LNCaP clone FGC (cell line): ENCODE results near the gene HYCC2.

Experiments
- DNase-seq: peaks from one replicate; pipeline ENCODE4 v3.0.0-alpha.2; 2011; ENCODE audit warnings: low read depth
- H3K4me3 ChIP-seq: 2 replicates; pipeline ENCODE4 v1.5.1; 2011; ENCODE audit warnings: mild to moderate bottlenecking, low read depth, low read length, control low read depth
- CTCF ChIP-seq: IDR thresholded peaks from 2 replicates; pipeline ENCODE4 v1.5.1; 2012; ENCODE audit warnings: mild to moderate bottlenecking; ENCODE audit not compliant: control insufficient read depth, insufficient read depth; ENCODE audit errors: extremely low read depth

The HYCC2 gene

DNA sequence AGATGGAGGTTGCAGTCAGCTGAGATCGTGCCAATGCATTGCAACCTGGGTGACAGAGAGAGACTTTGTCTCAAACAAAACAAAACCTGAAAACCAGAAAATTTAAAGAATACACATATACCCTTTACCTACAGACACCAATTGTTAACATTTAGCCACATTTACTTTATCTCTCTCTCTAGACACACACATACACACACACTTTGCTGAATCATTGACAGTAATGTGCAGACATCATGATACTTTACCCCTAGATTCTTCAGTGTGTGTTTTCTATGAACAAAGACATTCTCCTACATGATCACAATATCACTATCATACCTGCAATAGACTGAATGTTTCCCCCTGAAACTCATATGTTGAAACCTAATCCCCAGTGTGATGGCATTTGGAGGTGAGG lies 34.3 kb upstream of the HYCC2 start:
- H3K4me3 ChIP-seq = no peak overlapping the region
- DNase-seq = no peak
- TF ChIP-seq CTCF = no peak

DNA sequence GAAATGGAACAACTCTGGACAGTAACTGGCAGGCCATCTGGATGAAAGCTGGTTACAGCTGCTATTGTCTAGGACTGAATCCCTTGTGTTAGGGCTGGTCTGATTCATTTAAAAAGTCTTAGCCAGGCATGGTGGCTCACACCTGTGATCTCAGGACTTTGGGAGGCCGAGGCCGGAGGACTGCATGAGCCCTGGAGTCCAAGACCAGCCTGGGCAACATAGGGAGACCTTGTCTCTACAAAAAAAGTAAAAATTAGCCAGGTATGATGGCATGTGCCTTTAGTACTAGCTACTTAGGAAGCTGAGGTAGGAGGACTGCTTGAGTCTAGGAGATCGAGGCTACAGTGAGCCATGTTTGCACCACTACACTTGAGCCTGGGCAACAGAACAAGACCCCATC lies 29.0 kb upstream of the HYCC2 start:
- no peak for TF ChIP-seq CTCF
- no peak for DNase-seq
- H3K4me3 ChIP-seq = no peak overlapping the region

- no peak overlapping the region for H3K4me3 ChIP-seq
- no peak for TF ChIP-seq CTCF
- DNase-seq = no peak
Observed at GRCh38 chr2:201093573-201093972, 22.1 kb upstream of the HYCC2 start.

DNA sequence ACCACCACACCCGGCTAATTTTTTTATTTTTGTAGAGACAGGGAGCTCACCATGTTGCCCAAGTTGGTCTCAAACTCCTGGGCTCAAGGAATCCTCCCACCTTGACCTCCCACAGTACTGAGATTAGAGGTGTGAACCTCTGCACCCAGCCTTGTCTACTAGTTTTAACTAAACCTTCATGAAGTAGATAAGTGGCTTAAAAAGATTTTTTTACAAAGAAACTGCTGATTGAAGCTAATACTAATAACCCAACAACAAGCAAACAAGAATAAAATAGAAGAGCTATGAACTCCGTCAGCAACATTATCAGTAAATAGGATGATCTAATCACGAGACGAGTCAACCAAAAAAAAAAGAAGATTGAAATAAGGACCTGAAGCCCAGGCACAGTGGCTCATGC lies 19.1 kb upstream of the HYCC2 start:
- no peak for TF ChIP-seq CTCF
- DNase-seq = no peak
- H3K4me3 ChIP-seq = no peak overlapping the region

GRCh38 chr2:201084863-201085262 lies 13.4 kb upstream of the HYCC2 start:
- DNase-seq = no peak
- no peak for TF ChIP-seq CTCF
- H3K4me3 ChIP-seq = no peak overlapping the region

- TF ChIP-seq CTCF = no peak
- DNase-seq = no peak
- no peak overlapping the region for H3K4me3 ChIP-seq
Observed at GRCh38 chr2:201074996-201075395, 3.5 kb upstream of the HYCC2 start.

- DNase-seq = no peak
- TF ChIP-seq CTCF = no peak
- H3K4me3 ChIP-seq = peak overlapping the region; percentile 63
Observed at GRCh38 chr2:201073071-201073470, 1.6 kb upstream of the HYCC2 start.
